Muscle layer of duodenum (tissue), 2 donors: ENCODE data around the gene GNAQ.
"Not testable (repeated sequence)": the region's sequence is repeated elsewhere in the genome, so short reads cannot be mapped to it uniquely, and the experiment has no call there.

Experiments used
- H3K27ac ChIP-seq: one replicate; pipeline ENCODE4 v1.7.0; 2013; ENCODE audit warnings: mild to moderate bottlenecking, low read length
- H3K27me3 ChIP-seq: one replicate; pipeline ENCODE4 v1.7.0; 2013; ENCODE audit warnings: low read depth, mild to moderate bottlenecking, control low read depth, low read length
- H3K36me3 ChIP-seq, 2 donors: one replicate each; pipeline ENCODE4 v1.7.0; 2013; ENCODE audit warnings: low read length in 2 of 2, control low read depth in 1 of 2, mild to moderate bottlenecking in 1 of 2; ENCODE audit not compliant: insufficient read depth in 2 of 2, control insufficient read depth in 1 of 2
- H3K4me1 ChIP-seq, 2 donors: one replicate each; pipeline ENCODE4 v1.7.0; 2013; ENCODE audit warnings: low read length in 2 of 2, mild to moderate bottlenecking in 2 of 2, control low read depth in 1 of 2, moderate library complexity in 1 of 2; ENCODE audit not compliant: insufficient read depth in 2 of 2, control insufficient read depth in 1 of 2
- H3K4me3 ChIP-seq, 2 donors: one replicate each; pipeline ENCODE4 v1.7.0; 2013; ENCODE audit warnings: low read length in 2 of 2, low read depth in 1 of 2, mild to moderate bottlenecking in 1 of 2
- H3K9me3 ChIP-seq, 2 donors: one replicate each; pipeline ENCODE4 v1.7.0; 2013; ENCODE audit warnings: low read length in 2 of 2, control low read depth in 1 of 2, mild to moderate bottlenecking in 1 of 2; ENCODE audit not compliant: control insufficient read depth in 1 of 2
- donor health status: healthy.

GNAQ gene

GRCh38 chr9:77866878-77867277 is 164.7 kb downstream of the GNAQ start:
- Histone ChIP-seq H3K27me3 (no peaks in the 10 kb centered on the region), H3K36me3 (no peaks in the 10 kb centered on the region), H3K9me3 (no peaks in the 10 kb centered on the region)

GRCh38 chr9:77865385-77866047 is 166.1 kb downstream of the GNAQ start:
- Histone ChIP-seq H3K27ac (no peak overlapping the region), H3K4me1 (no peaks in the 10 kb centered on the region), H3K4me3 (no peak overlapping the region), H3K36me3 (peaks cover 0 to 3% of the 10 kb centered on the region in 2 donors), H3K9me3 (no peaks in the 10 kb centered on the region), H3K27me3 (no peaks in the 10 kb centered on the region)

More at GRCh38 chr9:77866878-77867277, 164.7 kb downstream of the GNAQ start:
- Histone ChIP-seq H3K4me1 (no peaks in the 10 kb centered on the region), H3K4me3 (no peak overlapping the region), H3K27ac (no peak overlapping the region)

- H3K36me3 ChIP-seq = peaks cover 0 to 3% of the 10 kb centered on the region in 2 donors
- H3K27me3 ChIP-seq = no peaks in the 10 kb centered on the region
- no peak overlapping the region for H3K27ac ChIP-seq
- no peaks in the 10 kb centered on the region for H3K9me3 ChIP-seq
- H3K4me1 ChIP-seq = no peaks in the 10 kb centered on the region
- H3K4me3 ChIP-seq = no peak overlapping the region
These were observed 167.3 kb downstream of the GNAQ start for GRCh38 chr9:77864211-77864889.

- H3K4me1 ChIP-seq, H3K9me3 ChIP-seq, H3K4me3 ChIP-seq: not testable (repeated sequence)
These were observed 168.0 kb downstream of the GNAQ start for GRCh38 chr9:77863638-77864037.

GRCh38 chr9:77860953-77861352 is 170.7 kb downstream of the GNAQ start:
- H3K36me3 ChIP-seq, H3K27ac ChIP-seq, H3K4me1 ChIP-seq, H3K4me3 ChIP-seq, H3K27me3 ChIP-seq, H3K9me3 ChIP-seq: not testable (repeated sequence)

More at GRCh38 chr9:77863638-77864037, 168.0 kb downstream of the GNAQ start:
- not testable (repeated sequence) for H3K36me3 ChIP-seq, H3K27ac ChIP-seq, H3K27me3 ChIP-seq

GRCh38 chr9:77857513-77858259 is 173.9 kb downstream of the GNAQ start:
- Histone ChIP-seq H3K9me3 (no peaks in the 10 kb centered on the region), H3K36me3 (peaks cover 0 to 3% of the 10 kb centered on the region in 2 donors), H3K4me1 (peaks cover 0 to 8% of the 10 kb centered on the region in 2 donors), H3K27me3 (no peaks in the 10 kb centered on the region), H3K4me3 (no peak overlapping the region), H3K27ac (no peak overlapping the region)

GRCh38 chr9:77856615-77857014 is 175.0 kb downstream of the GNAQ start:
- peaks cover 7 to 8% of the 10 kb centered on the region in 2 donors for H3K4me1 ChIP-seq
- H3K9me3 ChIP-seq = no peaks in the 10 kb centered on the region
- H3K4me3 ChIP-seq = no peak overlapping the region
- H3K36me3 ChIP-seq = peaks cover 0 to 3% of the 10 kb centered on the region in 2 donors
- no peaks in the 10 kb centered on the region for H3K27me3 ChIP-seq
- H3K27ac ChIP-seq = no peak overlapping the region

- no peak overlapping the region for H3K4me3 ChIP-seq
- peaks cover 7 to 8% of the 10 kb centered on the region in 2 donors for H3K4me1 ChIP-seq
- no peak overlapping the region for H3K27ac ChIP-seq
- H3K27me3 ChIP-seq = no peaks in the 10 kb centered on the region
- H3K36me3 ChIP-seq = no peaks in the 10 kb centered on the region
- no peaks in the 10 kb centered on the region for H3K9me3 ChIP-seq
These were observed 176.7 kb downstream of the GNAQ start for GRCh38 chr9:77854916-77855311.

GRCh38 chr9:77854258-77854915 is 177.2 kb downstream of the GNAQ start:
- Histone ChIP-seq H3K4me1 (peaks cover 7 to 10% of the 10 kb centered on the region in 2 donors), H3K36me3 (no peaks in the 10 kb centered on the region), H3K27ac (no peak overlapping the region), H3K4me3 (no peak overlapping the region), H3K27me3 (no peaks in the 10 kb centered on the region), H3K9me3 (no peaks in the 10 kb centered on the region)

- H3K9me3 ChIP-seq = no peaks in the 10 kb centered on the region
- H3K4me1 ChIP-seq = peaks cover 8 to 13% of the 10 kb centered on the region in 2 donors
- no peak overlapping the region for H3K27ac ChIP-seq
- H3K4me3 ChIP-seq = no peak overlapping the region
- no peaks in the 10 kb centered on the region for H3K27me3 ChIP-seq
- peaks cover 0 to 1% of the 10 kb centered on the region in 2 donors for H3K36me3 ChIP-seq
These were observed 177.9 kb downstream of the GNAQ start for GRCh38 chr9:77853716-77854115.
